SH-SY5Y (cell line): ENCODE measurements around the gene RLN1.

ENCODE experiments used
- GATA2 ChIP-seq: IDR thresholded peaks from 2 replicates; pipeline ENCODE4 v1.6.1; 2011; ENCODE audit warnings: mild to moderate bottlenecking, low read depth, low read length
- GATA3 ChIP-seq: IDR thresholded peaks from 2 replicates; pipeline ENCODE4 v1.6.1; 2011; ENCODE audit warnings: low read depth, mild to moderate bottlenecking, low read length, moderate library complexity

DNA sequence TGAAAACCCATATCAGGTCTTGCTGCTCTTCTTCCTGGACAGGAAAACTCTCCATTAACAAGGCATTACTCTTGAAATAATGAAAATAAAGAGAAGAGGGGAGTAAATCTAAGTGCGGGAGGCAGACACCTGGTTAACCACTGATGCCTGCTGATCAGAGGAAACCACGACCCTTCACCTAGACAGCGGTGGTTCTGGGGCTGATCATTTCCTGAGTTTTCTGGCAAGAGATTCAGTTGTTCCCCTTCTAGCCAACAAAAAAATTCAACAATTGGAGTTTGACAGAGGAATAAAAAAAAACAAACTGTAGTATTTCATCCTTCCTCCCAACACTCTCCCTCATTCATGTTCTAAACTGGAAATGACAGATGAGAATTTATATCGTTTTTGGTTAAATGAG lies 38.1 kb downstream of the RLN1 start:
- TF ChIP-seq GATA3 = no peak
- no peak for TF ChIP-seq GATA2
